GM19372 (cell line): ENCODE data around the gene DOCK4.

Source experiments
- ATAC-seq: cut with Tn5 transposase; IDR thresholded peaks from one replicate; pipeline ENCODE4 v1.9.1; 2021; ENCODE audit warnings: mild to moderate bottlenecking, low read depth, moderate library complexity; ENCODE audit not compliant: unreplicated experiment

Gene DOCK4

GRCh38 chr7:111729483-111729882 lies 476.7 kb downstream of the DOCK4 start:
- ATAC-seq: no peak

GRCh38 chr7:111728635-111728995 lies 477.6 kb downstream of the DOCK4 start:
- ATAC-seq: no peak

- ATAC-seq: no peak
Measured at GRCh38 chr7:111727905-111728634, 478.1 kb downstream of the DOCK4 start.

- ATAC-seq: no peak
Measured at GRCh38 chr7:111718886-111719285, 487.3 kb downstream of the DOCK4 start.

GRCh38 chr7:111711426-111712065 lies 494.7 kb downstream of the DOCK4 start:
- no peak for ATAC-seq

GRCh38 chr7:111710839-111711380 lies 495.3 kb downstream of the DOCK4 start:
- no peak for ATAC-seq

- ATAC-seq: no peak
Measured at GRCh38 chr7:111708072-111708471, 498.1 kb downstream of the DOCK4 start.

GRCh38 chr7:111705807-111706206 lies 500.4 kb downstream of the DOCK4 start:
- ATAC-seq: no peak

GRCh38 chr7:111697771-111698170 lies 508.4 kb downstream of the DOCK4 start:
- ATAC-seq: no peak

GRCh38 chr7:111694376-111694775 lies 511.8 kb downstream of the DOCK4 start:
- ATAC-seq: no peak

- no peak for ATAC-seq
Measured at GRCh38 chr7:111690364-111691111, 515.7 kb downstream of the DOCK4 start.

GRCh38 chr7:111685349-111685748 lies 520.9 kb downstream of the DOCK4 start:
- ATAC-seq: no peak

- ATAC-seq: no peak
Measured at GRCh38 chr7:111682588-111683340, 523.4 kb downstream of the DOCK4 start.

GRCh38 chr7:111681242-111681641 lies 525.0 kb downstream of the DOCK4 start:
- ATAC-seq: no peak

GRCh38 chr7:111678986-111679385 lies 527.2 kb downstream of the DOCK4 start:
- ATAC-seq: no peak

- ATAC-seq: no peak
Measured at GRCh38 chr7:111678281-111678680, 527.9 kb downstream of the DOCK4 start.

GRCh38 chr7:111677848-111678247 lies 528.4 kb downstream of the DOCK4 start:
- no peak for ATAC-seq

GRCh38 chr7:111676811-111677210 lies 529.4 kb downstream of the DOCK4 start:
- no peak for ATAC-seq
